GM12878 (cell line): ENCODE data around the gene CHPF2. TPM values are rescaled to one million over a fixed set of nuclear protein-coding genes. Genes with fewer than 3 reads are reported as not detected.

Experiments
- CEBPZ ChIP-seq: fragments of 150-350 bp; IDR thresholded peaks from 2 replicates; pipeline ENCODE4 v1.6.1; 2016; ENCODE audit warnings: low read depth, low read length
- CHD4 ChIP-seq: fragments of 200-600 bp; sonication (generic); IDR thresholded peaks from 2 replicates; pipeline ENCODE4 v1.6.1; 2016; ENCODE audit warnings: mild to moderate bottlenecking
- DPF2 ChIP-seq: fragments of 450-650 bp; IDR thresholded peaks from 2 replicates; pipeline ENCODE4 v1.6.1; 2017; ENCODE audit warnings: mild to moderate bottlenecking
- ESRRA ChIP-seq: IDR thresholded peaks from 2 replicates; pipeline ENCODE4 v1.6.1; 2012; ENCODE audit warnings: mild to moderate bottlenecking, low read length, improper control_type of control experiment
- HDAC2 ChIP-seq: fragments of 200-600 bp; sonication (generic); IDR thresholded peaks from 2 replicates; pipeline ENCODE4 v1.6.1; 2017
- LARP7 ChIP-seq: fragments of 450-650 bp; IDR thresholded peaks from 2 replicates; pipeline ENCODE4 v1.6.1; 2017; ENCODE audit warnings: mild to moderate bottlenecking
- NFYB ChIP-seq: IDR thresholded peaks from 2 replicates; pipeline ENCODE4 v1.6.1; 2011; ENCODE audit warnings: low read depth, mild to moderate bottlenecking, low read length, improper control_type of control experiment, moderate library complexity; ENCODE audit not compliant: insufficient read depth
- NRF1 ChIP-seq: conservative IDR thresholded peaks from 2 replicates; pipeline ENCODE4 v1.6.1; 2011; ENCODE audit warnings: mild to moderate bottlenecking, low read depth, low read length, improper control_type of control experiment
- PAX5 ChIP-seq: IDR thresholded peaks from 2 replicates; pipeline ENCODE4 v1.6.1; 2011; ENCODE audit warnings: low read depth, low read length, borderline replicate concordance
- PAX8 ChIP-seq: fragments of 450-650 bp; IDR thresholded peaks from 2 replicates; pipeline ENCODE4 v1.6.1; 2017; ENCODE audit warnings: mild to moderate bottlenecking, moderate library complexity
- PKNOX1 ChIP-seq: fragments of 450-650 bp; IDR thresholded peaks from 2 replicates; pipeline ENCODE4 v1.6.1; 2016; ENCODE audit warnings: mild to moderate bottlenecking
- RCOR1 ChIP-seq: conservative IDR thresholded peaks from 2 replicates; pipeline ENCODE4 v1.6.1; 2012; ENCODE audit warnings: low read depth, low read length, improper control_type of control experiment
- RUNX3 ChIP-seq: IDR thresholded peaks from 2 replicates; pipeline ENCODE4 v1.6.1; 2012; ENCODE audit warnings: low read length, inconsistent platforms
- SIX5 ChIP-seq: IDR thresholded peaks from 2 replicates; pipeline ENCODE4 v1.6.1; 2011; ENCODE audit warnings: mild to moderate bottlenecking, low read depth, low read length, moderate library complexity; ENCODE audit not compliant: severe bottlenecking
- SMARCA5 ChIP-seq: fragments of 450-650 bp; IDR thresholded peaks from 2 replicates; pipeline ENCODE4 v1.6.1; 2017; ENCODE audit warnings: mild to moderate bottlenecking
- SP1 ChIP-seq: IDR thresholded peaks from one replicate; pipeline ENCODE4 v1.6.1; 2011; ENCODE audit warnings: low read depth, low read length
- STAT3 ChIP-seq: IDR thresholded peaks from 2 replicates; pipeline ENCODE4 v1.6.1; 2011; ENCODE audit warnings: low read depth, low read length, improper control_type of control experiment
- USF2 ChIP-seq: IDR thresholded peaks from 2 replicates; pipeline ENCODE4 v1.6.1; 2011; ENCODE audit warnings: low read depth, low read length, improper control_type of control experiment, borderline replicate concordance
- ZBED1 ChIP-seq: IDR thresholded peaks from 2 replicates; pipeline ENCODE4 v1.6.1; 2016; ENCODE audit warnings: borderline replicate concordance
- ZBTB40 ChIP-seq: fragments of 450-650 bp; IDR thresholded peaks from 2 replicates; pipeline ENCODE4 v1.6.1; 2016; ENCODE audit warnings: mild to moderate bottlenecking, moderate library complexity, borderline replicate concordance
- polyA plus RNA-seq, 11 experiments: library from polyadenylated mRNA; depleted of rRNA in 4 of 11; unstranded in 6 of 11; stranded (reverse) in 5 of 11; fragments of >200 nt; fragmentation: Nextera tagmentation in 4 of 11; fragmentation: Illumina TruSeq in 1 of 11; extraction: Ambion mirVana in 4 of 11; extraction: Trizol in 1 of 11; gene quantifications; 1 replicate in 1 of 11; 2 replicates in 10 of 11; pipeline versions ENCODE4 v1.2.1 to v1.2.3, GENCODE V29; 2011 to 2016; ENCODE audit warnings: inconsistent platforms in 2 of 11, missing spikeins in 2 of 11, low read depth in 1 of 11
- total RNA-seq, 4 experiments: library from RNA; depleted of rRNA in 3 of 4; stranded (reverse); fragments of >200 nt in 3 of 4; fragmentation: Illumina TruSeq in 1 of 4; extraction: Trizol in 1 of 4; gene quantifications; 2 replicates each; pipeline versions ENCODE4 v1.2.1 to v1.2.3, GENCODE V29; 2013 to 2021

CHPF2 gene
- total and polyA plus RNA-seq, 10 of the 15 experiments (the other 5 are each of a cell fraction or from before 2014, with no cell fraction given) = 0.23 to 33.1 (median 11.5) TPM

DNA sequence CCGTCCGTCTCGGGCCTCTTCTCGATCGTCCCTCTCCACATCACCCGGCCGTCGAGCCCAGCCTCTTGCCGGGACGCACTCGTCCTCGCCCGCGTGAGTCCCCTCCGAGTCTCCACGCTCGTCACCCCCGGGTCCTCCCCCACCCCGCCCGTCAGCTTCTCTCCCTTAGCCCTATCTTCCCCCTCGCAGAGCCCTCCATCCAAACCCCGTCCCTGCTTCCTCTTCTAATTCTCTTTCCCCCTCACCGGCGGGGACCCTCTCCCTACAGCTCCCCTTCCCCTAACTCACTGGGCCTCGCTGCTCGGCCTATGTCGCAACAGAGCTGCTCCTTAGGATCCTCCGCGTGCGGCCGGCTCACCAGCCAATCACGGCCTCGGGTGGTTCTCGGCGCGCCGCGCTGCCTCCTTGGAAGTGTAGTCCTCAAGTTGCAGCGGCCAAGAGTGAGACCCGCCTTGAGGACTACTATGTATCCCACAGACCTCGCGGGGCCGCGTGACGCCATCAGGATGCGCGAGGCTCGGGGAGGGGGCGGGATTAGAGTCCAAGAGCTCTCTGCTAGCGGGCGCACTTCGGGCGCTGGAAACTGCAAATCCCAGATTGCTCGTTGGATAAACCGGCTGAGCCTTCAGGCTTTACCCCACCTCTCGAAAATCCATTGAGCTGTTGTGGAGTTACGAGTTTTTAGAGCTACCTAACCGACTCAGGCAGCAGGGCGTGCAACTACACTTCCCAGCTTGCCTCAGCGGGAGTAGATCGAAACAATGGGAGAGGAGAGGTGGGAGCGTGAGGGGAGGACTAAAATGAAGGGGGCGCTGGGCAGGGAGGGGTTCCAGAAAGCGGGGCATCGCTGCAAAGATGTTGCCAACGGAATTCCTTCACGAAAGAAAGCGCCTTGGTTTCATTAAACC, 5.2 kb upstream of the CHPF2 start, which contains the start of gene ABCF2 (continued):
- TF ChIP-seq ZBTB40 (peak; percentile 67; the same call in 1 of the 2 replicates), PAX8 (no peak), PAX5 (no peak), RUNX3 (peak; percentile 53; the same call in 1 of the 2 replicates), SMARCA5 (no peak), RCOR1 (no peak), SIX5 (peak; percentile 91), HDAC2 (no peak), SP1 (peak; percentile 79), CHD4 (no peak), LARP7 (no peak), PKNOX1 (peak; percentile 78), NRF1 (no peak), ESRRA (0 out of 2 replicates have a peak, but pooled peaks have one; percentile 32), STAT3 (no peak), DPF2 (no peak), USF2 (no peak; the same call in 1 of the 2 replicates), CEBPZ (no peak), NFYB (peak; percentile 90), ZBED1 (no peak; the same call in 1 of the 2 replicates)
